ENCODE data around the gene RB1.
A peak's percentile ranks its signal among the peaks of the same experiment; 100 is the strongest.

The RB1 gene

GRCh38 chr13:48500652-48501197 lies 197.2 kb downstream of the RB1 start:
- DNase-seq: no peak

- DNase-seq: no peak
These were observed 198.2 kb downstream of the RB1 start for GRCh38 chr13:48501705-48502104.

- no peak for DNase-seq
These were observed 199.2 kb downstream of the RB1 start for GRCh38 chr13:48502601-48503319.

- DNase-seq: no peak
These were observed 201.1 kb downstream of the RB1 start for GRCh38 chr13:48504606-48505005.

- no peak for DNase-seq
These were observed 201.5 kb downstream of the RB1 start for GRCh38 chr13:48505012-48505411.

GRCh38 chr13:48505597-48506091 lies 202.1 kb downstream of the RB1 start:
- peak; percentile 21 for DNase-seq

GRCh38 chr13:48506092-48506701 lies 202.6 kb downstream of the RB1 start:
- DNase-seq: no peak

- DNase-seq: no peak
These were observed 203.5 kb downstream of the RB1 start for GRCh38 chr13:48507021-48507420.

GRCh38 chr13:48508011-48508410 lies 204.5 kb downstream of the RB1 start:
- no peak for DNase-seq

- no peak for DNase-seq
These were observed 207.1 kb downstream of the RB1 start for GRCh38 chr13:48510698-48511097.

- DNase-seq: no peak
These were observed 208.2 kb downstream of the RB1 start for GRCh38 chr13:48511621-48512230.

- no peak for DNase-seq
These were observed 211.2 kb downstream of the RB1 start for GRCh38 chr13:48514793-48515192.

- no peak for DNase-seq
These were observed 212.2 kb downstream of the RB1 start for GRCh38 chr13:48515732-48516131.

- DNase-seq: no peak
These were observed 214.5 kb downstream of the RB1 start for GRCh38 chr13:48518083-48518482.

GRCh38 chr13:48526286-48526685 lies 222.7 kb downstream of the RB1 start:
- no peak for DNase-seq

- no peak for DNase-seq
These were observed 224.4 kb downstream of the RB1 start for GRCh38 chr13:48527955-48528354.

GRCh38 chr13:48528720-48529119 lies 225.2 kb downstream of the RB1 start:
- DNase-seq: no peak

- DNase-seq: no peak
These were observed 227.3 kb downstream of the RB1 start for GRCh38 chr13:48530833-48531232.
